ENCODE data around the gene OGG1. TPM values are rescaled to one million over a fixed set of nuclear protein-coding genes. Genes with fewer than 3 reads are reported as not detected.
"Not testable (repeated sequence)": the region's sequence is repeated elsewhere in the genome, so short reads cannot be mapped to it uniquely, and the experiment has no call there.

The OGG1 gene
- total RNA-seq, 1 donor from 2014 or later: 23.5 TPM

DNA sequence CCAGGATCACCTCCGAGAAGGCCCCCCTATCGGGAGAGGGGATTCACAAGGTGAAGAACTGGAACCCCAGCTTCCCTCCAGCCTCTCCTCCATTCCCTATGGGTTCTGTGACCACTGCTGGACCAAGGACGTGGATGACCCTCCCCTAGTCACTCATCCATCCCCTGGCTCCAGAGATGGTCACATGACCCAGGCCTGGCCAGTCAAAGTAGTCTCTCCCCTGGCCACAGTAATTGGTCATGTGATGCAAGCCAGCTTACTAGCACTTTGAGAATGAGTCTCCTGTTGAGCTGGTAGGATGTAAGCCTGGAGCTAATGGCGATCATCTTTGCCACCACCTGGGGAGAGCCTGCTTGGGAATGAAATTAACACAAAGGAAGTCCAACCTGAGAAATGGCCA is 16.1 kb downstream of the OGG1 start:
- no peak for DNase-seq

- DNase-seq: no peak
Measured at GRCh38 chr3:9767418-9767817, 17.7 kb downstream of the OGG1 start.

DNA sequence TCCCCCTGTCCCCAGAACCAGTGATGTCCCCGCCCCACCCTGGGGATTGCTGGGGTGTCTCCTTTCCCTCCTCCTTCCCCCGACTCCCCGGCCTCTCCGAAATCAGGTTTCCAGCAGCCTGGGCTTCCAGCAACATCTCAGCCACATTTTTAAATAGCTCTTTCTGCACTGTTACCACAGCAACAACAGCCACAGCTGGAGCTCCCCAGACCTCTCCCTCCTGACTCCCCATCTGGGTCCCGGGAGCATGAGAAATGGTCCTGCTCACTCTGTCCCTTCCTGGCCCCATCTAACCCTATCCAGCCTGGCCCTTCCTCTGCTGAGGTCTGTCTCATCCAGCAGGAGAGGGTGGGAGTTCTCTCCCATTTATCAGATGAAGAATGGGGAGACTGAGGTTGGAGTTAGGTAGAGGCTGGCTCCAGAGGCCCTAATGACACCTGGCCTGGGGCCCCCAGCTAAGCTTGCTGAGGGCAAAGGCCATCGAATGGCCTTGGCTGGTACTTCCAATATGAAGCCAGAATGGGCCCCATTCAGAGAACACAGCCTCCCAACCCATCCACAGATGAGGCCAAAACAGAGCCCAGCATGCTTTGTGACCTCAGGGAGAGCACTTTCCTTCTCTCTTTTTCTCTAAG is 18.5 kb downstream of the OGG1 start:
- no peak for DNase-seq

DNA sequence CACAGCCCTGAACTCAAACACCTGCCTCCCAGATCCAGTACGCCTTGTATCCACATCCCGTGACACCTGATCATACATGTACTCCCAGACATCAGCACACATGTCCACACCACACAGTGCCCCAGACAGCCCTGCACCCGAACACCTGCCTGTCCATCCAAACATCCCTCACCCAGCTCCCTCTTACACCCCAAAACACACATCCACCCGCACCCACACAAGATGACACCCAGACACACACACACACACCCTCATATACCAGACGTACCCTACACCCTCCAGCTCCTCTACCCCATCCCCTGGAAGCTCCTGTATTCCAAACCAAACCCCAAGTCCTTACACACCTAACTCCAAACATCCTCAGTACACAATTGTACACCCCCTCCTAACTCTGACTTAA is 19.3 kb downstream of the OGG1 start:
- DNase-seq: no peak

DNA sequence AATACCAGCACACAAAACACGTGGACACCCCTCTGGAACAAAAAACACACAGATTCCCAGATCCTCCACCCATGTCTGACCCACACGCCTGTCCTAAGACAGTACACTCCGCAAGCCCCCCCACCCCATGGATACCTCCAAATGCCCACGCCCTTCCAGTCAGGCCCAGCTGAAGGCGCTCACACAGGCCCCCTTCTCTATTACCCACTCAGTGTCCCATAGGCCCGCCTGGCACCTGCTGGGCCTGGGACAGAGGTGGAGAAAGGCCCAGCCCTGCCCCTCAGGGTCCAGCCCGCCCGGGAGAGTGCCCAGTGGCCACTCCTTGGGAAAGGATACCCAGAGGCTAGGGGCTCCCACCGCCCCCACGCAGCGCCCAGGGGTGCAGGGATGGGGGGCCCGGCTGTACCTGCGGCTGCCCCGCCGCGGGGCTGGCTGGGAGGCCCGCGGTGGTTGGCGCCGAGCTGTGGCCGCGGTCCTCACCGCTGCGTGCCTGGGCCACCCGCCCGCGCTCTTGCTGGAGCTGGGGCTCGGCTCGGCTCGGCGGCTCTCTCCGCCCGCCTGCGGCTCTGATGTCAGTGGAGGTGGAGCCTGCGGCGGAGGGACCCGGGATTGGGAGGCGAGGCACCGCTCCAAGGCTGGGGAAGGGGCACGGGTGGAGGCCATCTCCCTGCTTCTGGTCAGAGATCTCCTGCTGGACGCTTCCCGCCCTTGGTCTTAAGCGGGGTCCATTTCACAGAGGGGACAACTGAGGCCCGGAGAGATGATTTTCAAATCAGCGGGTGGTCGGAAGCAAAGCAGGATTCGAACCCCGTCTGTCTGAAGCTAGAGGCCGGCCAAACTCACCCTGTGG is 19.9 kb downstream of the OGG1 start, which contains the start of gene CAMK1:
CAMK1 (minus strand) TSS at position 522 of the 850 bp plus-strand sequence. CDS start 2,198 bp downstream, outside the sequence.
- DNase-seq: peak; percentile 29

GRCh38 chr3:9770276-9770812 is 20.6 kb downstream of the OGG1 start:
- DNase-seq: peak; percentile 32

GRCh38 chr3:9771007-9771406 is 21.3 kb downstream of the OGG1 start:
- DNase-seq: not testable (repeated sequence)

GRCh38 chr3:9776896-9777693 is 27.3 kb downstream of the OGG1 start:
- no peak for DNase-seq

- DNase-seq: no peak
Measured at GRCh38 chr3:9777694-9778021, 27.9 kb downstream of the OGG1 start.

DNA sequence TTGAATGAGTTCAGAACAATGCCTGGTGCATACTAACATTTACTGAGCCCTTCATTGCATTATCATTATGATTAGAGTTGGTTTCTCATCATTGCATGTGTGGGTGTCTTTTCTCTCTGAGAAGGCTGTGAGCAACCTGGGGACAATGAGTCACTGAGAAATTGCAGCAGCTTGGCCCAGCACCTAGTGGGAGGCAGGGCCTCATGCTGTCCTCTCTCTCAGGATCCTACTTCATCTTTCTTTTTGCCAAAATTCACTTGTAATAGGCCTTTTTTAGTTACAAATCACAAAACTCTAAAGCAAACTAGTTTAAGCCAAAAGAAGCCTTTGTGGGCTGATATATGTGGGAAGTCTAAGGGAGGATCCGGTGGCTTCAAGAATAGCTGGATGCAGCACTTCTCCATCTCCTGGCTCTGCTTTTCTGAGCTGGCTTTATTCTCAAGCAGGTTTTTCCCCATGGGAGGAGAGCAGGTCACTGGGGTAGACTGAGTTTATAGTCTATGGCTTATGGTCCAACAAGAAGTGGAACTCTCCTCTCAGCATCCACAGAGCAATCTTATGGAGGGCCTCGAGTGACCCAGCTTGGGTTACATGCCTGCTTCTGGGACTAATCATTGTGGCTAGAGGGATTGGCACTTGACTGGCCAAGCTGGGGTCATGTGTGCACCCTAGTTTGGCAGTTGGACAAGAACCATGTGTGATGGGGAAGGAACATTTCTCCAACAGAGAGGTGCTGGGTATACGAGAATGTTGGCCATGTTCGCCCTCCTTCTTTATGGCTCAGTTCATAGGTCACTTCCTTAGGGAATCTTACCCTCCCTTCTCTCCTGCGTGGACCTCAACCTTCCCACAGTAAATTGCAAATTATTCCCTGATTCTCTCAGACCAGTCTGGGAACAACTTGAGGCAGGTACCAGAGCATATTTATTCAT is 28.7 kb downstream of the OGG1 start:
- no peak for DNase-seq

GRCh38 chr3:9779075-9779593 is 29.4 kb downstream of the OGG1 start:
- no peak for DNase-seq

- DNase-seq: no peak
Measured at GRCh38 chr3:9779721-9780457, 30.1 kb downstream of the OGG1 start.

- no peak for DNase-seq
Measured at GRCh38 chr3:9780458-9780812, 30.7 kb downstream of the OGG1 start.

DNA sequence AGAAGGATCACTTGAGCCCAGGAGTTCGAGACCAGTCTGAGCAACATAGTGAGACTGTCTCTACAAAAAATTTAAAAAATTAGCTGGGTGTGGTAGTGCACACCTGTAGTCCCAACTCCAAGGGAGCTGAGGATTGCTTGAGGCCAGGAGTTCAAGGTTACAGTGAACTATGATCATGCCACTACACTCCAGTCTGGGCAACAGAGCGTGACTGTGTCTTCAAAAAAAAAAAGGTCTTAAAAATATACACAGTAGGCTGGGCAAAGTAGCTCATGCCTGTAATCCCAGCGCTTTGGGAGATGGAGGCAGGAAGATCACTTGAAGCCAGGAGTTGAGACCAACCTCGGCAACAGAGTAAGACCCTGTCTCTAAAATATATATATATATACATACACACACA is 31.2 kb downstream of the OGG1 start:
- DNase-seq: no peak

DNA sequence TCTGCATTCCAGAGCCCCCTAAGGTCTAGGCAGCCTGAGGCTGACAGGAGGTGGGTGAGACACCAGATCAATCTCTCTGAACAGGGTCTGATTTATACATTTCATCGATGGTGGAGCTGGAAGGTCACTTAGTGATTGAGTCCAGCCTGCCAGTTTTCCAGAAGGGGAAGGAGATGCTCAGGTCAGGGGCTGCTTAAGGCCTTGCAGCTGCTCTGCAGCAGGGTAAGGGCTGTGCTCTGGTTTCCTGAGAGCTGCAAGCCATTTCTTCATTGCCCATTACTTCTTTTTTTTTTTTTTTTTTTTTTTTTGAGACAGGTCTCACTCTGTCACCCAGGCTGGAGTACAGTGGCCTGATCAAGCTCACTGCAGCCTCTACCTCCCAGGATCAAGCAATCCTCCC is 31.8 kb downstream of the OGG1 start:
- DNase-seq: no peak

DNA sequence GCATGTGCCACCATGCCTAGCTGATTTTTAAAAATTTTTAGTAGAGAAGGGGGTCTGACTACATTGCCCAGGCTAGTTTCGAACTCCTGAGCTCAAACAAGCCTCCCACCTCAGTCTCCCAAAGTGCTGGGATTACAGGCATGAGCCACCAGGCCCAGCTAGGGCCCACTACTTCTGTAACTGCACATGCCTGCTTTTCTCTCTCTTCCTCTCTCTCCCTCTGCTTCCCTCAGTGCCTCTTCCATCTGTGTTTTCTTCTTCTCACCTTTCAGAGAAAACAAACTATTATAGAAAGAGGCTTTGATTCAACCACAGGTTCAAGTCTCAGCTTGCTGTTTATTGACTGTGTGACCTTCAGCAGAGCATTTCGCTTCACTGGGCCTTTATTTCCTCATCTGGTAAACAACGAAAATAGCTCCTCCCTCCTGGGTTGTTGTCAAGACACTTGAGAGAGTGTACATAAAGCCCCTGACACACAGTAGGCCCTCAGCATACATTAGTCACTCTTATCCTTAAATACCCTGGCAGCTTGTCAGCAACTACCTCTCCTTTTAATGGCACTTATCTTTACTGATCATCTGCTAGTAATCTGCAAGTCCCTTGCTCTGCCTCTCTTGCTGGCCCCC is 32.3 kb downstream of the OGG1 start:
- DNase-seq: no peak

- DNase-seq: no peak
Measured at GRCh38 chr3:9782770-9783169, 33.0 kb downstream of the OGG1 start.

DNA sequence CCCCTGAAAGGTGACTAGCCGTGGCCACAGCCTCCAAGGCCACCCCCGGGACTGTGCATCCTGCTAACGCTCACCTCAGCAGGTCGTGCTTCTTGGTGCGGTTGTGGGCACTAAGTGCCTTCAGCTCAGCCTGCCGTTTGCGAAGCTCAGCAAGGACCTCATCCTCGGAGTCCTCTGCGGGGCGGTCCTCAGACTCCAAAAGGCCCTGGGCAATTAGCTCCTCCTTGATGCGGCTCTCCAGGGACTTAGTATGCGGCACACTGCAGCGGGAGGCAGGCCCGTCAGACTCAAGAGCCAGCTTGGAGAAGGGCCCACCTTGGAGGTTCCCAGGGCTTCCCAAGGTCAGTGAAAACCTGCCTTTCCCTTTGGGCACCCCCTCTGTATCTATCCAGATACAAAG is 34.2 kb downstream of the OGG1 start:
- DNase-seq: no peak

DNA sequence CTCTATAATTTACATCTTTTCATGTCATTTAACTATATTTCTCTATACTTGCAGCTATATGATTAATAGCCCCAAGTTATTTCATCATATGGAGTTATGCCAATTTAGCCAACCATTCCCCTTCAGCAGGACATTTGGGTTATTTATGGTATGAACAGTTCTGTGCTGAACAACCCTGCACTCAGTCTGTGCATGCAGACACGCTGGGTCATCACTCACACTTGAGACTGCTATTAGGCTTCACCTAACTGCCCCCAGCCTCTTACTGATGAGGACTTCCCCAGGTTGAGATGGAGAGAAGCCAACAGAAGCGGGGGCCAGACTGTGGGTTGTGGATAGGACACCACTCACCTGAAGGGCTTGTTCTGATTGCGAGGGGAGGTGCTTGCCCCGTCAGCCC is 35.2 kb downstream of the OGG1 start:
- no peak for DNase-seq

- no peak for DNase-seq
Measured at GRCh38 chr3:9785602-9786001, 35.9 kb downstream of the OGG1 start.

All from skin of body (tissue), 2 donors.